MM.1S (cell line): ENCODE data around the gene LRFN2.

ENCODE experiments used
- EZH2 ChIP-seq: fragments of 300-600 bp; sonication (generic); optimal IDR thresholded peaks from 2 replicates; pipeline ENCODE3; 2017; ENCODE audit warnings: low read depth, mild to moderate bottlenecking, antibody characterized with exemption, low read length, mixed read lengths
- EZH2phosphoT487 ChIP-seq: fragments of 300-600 bp; sonication (generic); IDR thresholded peaks from 2 replicates; pipeline ENCODE4 v1.6.1; 2018; ENCODE audit warnings: antibody characterized with exemption, low read length
- TF ChIP-seq, protein P1 (sequence below): fragments of 300-600 bp; sonication (generic); IDR thresholded peaks from 2 replicates; pipeline ENCODE4 v1.5.1; 2016; ENCODE audit warnings: antibody characterized with exemption, low read length, mixed read lengths

DNA sequence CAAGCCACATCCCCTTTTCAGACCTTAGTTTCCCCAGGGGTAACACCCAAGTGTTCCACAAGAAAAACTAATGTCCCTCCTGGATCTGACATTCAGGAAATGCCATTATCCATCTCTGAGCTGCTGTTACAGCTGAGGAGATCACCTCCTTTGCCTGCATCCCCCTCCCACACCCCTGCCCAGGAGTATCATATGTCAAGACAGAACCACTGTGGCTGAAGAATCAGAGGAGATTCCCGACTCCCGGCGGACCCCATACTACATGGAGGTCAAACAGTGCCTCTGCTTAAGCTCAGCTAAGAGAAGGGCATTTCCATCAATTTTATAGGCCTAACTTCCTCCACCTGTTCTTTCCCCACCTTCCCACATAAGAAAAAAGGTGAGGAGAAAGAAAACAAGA lies 36.8 kb upstream of the LRFN2 start:
- TF ChIP-seq, protein P1, sequence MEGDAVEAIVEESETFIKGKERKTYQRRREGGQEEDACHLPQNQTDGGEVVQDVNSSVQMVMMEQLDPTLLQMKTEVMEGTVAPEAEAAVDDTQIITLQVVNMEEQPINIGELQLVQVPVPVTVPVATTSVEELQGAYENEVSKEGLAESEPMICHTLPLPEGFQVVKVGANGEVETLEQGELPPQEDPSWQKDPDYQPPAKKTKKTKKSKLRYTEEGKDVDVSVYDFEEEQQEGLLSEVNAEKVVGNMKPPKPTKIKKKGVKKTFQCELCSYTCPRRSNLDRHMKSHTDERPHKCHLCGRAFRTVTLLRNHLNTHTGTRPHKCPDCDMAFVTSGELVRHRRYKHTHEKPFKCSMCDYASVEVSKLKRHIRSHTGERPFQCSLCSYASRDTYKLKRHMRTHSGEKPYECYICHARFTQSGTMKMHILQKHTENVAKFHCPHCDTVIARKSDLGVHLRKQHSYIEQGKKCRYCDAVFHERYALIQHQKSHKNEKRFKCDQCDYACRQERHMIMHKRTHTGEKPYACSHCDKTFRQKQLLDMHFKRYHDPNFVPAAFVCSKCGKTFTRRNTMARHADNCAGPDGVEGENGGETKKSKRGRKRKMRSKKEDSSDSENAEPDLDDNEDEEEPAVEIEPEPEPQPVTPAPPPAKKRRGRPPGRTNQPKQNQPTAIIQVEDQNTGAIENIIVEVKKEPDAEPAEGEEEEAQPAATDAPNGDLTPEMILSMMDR, result no peak
- no peak for TF ChIP-seq EZH2phosphoT487
- TF ChIP-seq EZH2, result no peak
